ENCODE results near the gene OR5V1.

GRCh38 chr6:29376003-29376402 lies 7.3 kb upstream of the OR5V1 start:
- TF ChIP-seq POLR2A (IDR thresholded peaks at IDR 0.05): no peak
- no peak for TF ChIP-seq CTCF (IDR thresholded peaks at IDR 0.05)
